Liver (tissue), 9 donors: ENCODE results near the gene RASGRF1. TPM values are rescaled to one million over a fixed set of nuclear protein-coding genes. Genes with fewer than 3 reads are reported as not detected.

Experiments used
- DNase-seq: peaks from one replicate; pipeline ENCODE4 v3.0.0-alpha.2; 2017; ENCODE audit warnings: low spot score
- H3K27ac ChIP-seq, 2 donors: one replicate each; pipeline ENCODE4 v1.7.0; 2013; ENCODE audit warnings: inconsistent platforms in 2 of 2, low read length in 2 of 2, control low read depth in 1 of 2, low read depth in 1 of 2, mild to moderate bottlenecking in 1 of 2
- H3K27me3 ChIP-seq, 4 donors: one replicate each; pipeline versions ENCODE4 v1.6.1 to v1.7.0; 2013; ENCODE audit warnings: low read length in 3 of 4, inconsistent platforms in 1 of 4, mild to moderate bottlenecking in 1 of 4, moderate library complexity in 1 of 4; ENCODE audit not compliant: control insufficient read depth in 4 of 4, insufficient read depth in 4 of 4
- H3K36me3 ChIP-seq, 4 donors: one replicate each; pipeline versions ENCODE4 v1.6.1 to v1.7.0; 2013; ENCODE audit warnings: low read length in 3 of 4, mild to moderate bottlenecking in 3 of 4, low read depth in 1 of 4, moderate library complexity in 1 of 4; ENCODE audit not compliant: control insufficient read depth in 4 of 4, insufficient read depth in 3 of 4
- H3K4me1 ChIP-seq, 4 donors: one replicate each; pipeline versions ENCODE4 v1.6.1 to v1.7.0; 2013; ENCODE audit warnings: low read length in 3 of 4, mild to moderate bottlenecking in 3 of 4, moderate library complexity in 1 of 4; ENCODE audit not compliant: control insufficient read depth in 4 of 4, insufficient read depth in 4 of 4
- H3K4me3 ChIP-seq, 3 donors: one replicate each; pipeline versions ENCODE4 v1.6.1 to v1.7.0; 2013; ENCODE audit warnings: low read length in 3 of 3, control low read depth in 1 of 3, low read depth in 1 of 3, mild to moderate bottlenecking in 1 of 3
- H3K9ac ChIP-seq, 2 donors: one replicate each; pipeline ENCODE4 v1.7.0; 2013; ENCODE audit warnings: low read length in 2 of 2, mild to moderate bottlenecking in 2 of 2, moderate library complexity in 2 of 2, control low read depth in 1 of 2, low read depth in 1 of 2
- H3K9me3 ChIP-seq, 4 donors: one replicate each; pipeline versions ENCODE4 v1.6.1 to v1.7.0; 2013; ENCODE audit warnings: low read length in 3 of 4; ENCODE audit not compliant: control insufficient read depth in 4 of 4
- CTCF ChIP-seq: fragments of 150-350 bp; IDR thresholded peaks from 2 replicates; pipeline ENCODE4 v1.5.1; 2017; ENCODE audit warnings: improper control_type of control experiment, low read depth, low read length; ENCODE audit not compliant: missing input control
- EGR1 ChIP-seq, 2 donors: IDR thresholded peaks; 2 replicates each; pipeline ENCODE4 v1.6.1; 2016 to 2018; ENCODE audit warnings: antibody characterized with exemption in 2 of 2, low read depth in 2 of 2
- FOXA2 ChIP-seq: IDR thresholded peaks from 2 replicates; pipeline ENCODE4 v1.6.1; 2016; ENCODE audit warnings: antibody characterized with exemption
- GABPA ChIP-seq, 2 donors: IDR thresholded peaks in 1 of 2; conservative IDR thresholded peaks in 1 of 2; 2 replicates each; pipeline ENCODE4 v1.6.1; 2016; ENCODE audit warnings: antibody characterized with exemption in 2 of 2, mild to moderate bottlenecking in 1 of 2, moderate library complexity in 1 of 2
- HNF4A ChIP-seq, 2 donors: conservative IDR thresholded peaks; 2 replicates each; pipeline ENCODE4 v1.6.1; 2016; ENCODE audit warnings: antibody characterized with exemption in 2 of 2, mild to moderate bottlenecking in 2 of 2
- HNF4G ChIP-seq: IDR thresholded peaks from 2 replicates; pipeline ENCODE4 v1.6.1; 2016; ENCODE audit warnings: antibody characterized with exemption
- JUND ChIP-seq, 2 donors: IDR thresholded peaks; 2 replicates each; pipeline ENCODE4 v1.6.1; 2016; ENCODE audit warnings: antibody characterized with exemption in 2 of 2
- NR2F2 ChIP-seq: IDR thresholded peaks from 2 replicates; pipeline ENCODE4 v1.6.1; 2016; ENCODE audit warnings: antibody characterized with exemption
- RXRA ChIP-seq, 2 donors: IDR thresholded peaks; 2 replicates each; pipeline ENCODE4 v1.6.1; 2017 to 2018; ENCODE audit warnings: antibody characterized with exemption in 2 of 2, mild to moderate bottlenecking in 1 of 2
- SP1 ChIP-seq: IDR thresholded peaks from 2 replicates; pipeline ENCODE4 v1.6.1; 2018; ENCODE audit warnings: antibody characterized with exemption, mild to moderate bottlenecking
- TAF1 ChIP-seq: conservative IDR thresholded peaks from 2 replicates; pipeline ENCODE4 v1.6.1; 2016; ENCODE audit warnings: antibody characterized with exemption, mild to moderate bottlenecking
- YY1 ChIP-seq: IDR thresholded peaks from 2 replicates; pipeline ENCODE4 v1.6.1; 2016; ENCODE audit warnings: antibody characterized with exemption, mild to moderate bottlenecking
- WGBS: extraction: QIAGEN DNeasy Blood & Tissue Kit; methylation state at CpG from one replicate; pipeline ENCODE4 v1.1.7; 2013; 5-methylcytosine and 5-hydroxymethylcytosine counted together
- polyA plus RNA-seq, 2 donors: library from polyadenylated mRNA; stranded (reverse) in 1 of 2; unstranded in 1 of 2; fragments of 200-250 nt in 1 of 2; fragments of >200 nt in 1 of 2; fragmentation: Nextera tagmentation in 1 of 2; extraction: Ambion mirVana in 1 of 2; gene quantifications; one replicate each; pipeline versions ENCODE4 v1.2.1 to v1.2.3, GENCODE V29; 2013 to 2015
- total RNA-seq, 2 donors: library from RNA; depleted of rRNA; stranded (reverse); fragments of >200 nt; gene quantifications; one replicate each; pipeline ENCODE4 v1.2.3, GENCODE V29; 2014
- TF ChIP-seq, protein P1 (sequence below): IDR thresholded peaks from 2 replicates; pipeline ENCODE4 v1.6.1; 2016; ENCODE audit warnings: antibody characterized with exemption
- TF ChIP-seq, protein P2 (sequence below): IDR thresholded peaks from 2 replicates; pipeline ENCODE4 v1.6.1; 2016; ENCODE audit warnings: antibody characterized with exemption
- donor health status: healthy.
- donor health status: healthy.
- donor health status: healthy.
- donor health status: healthy.
- donor health status: healthy.

Gene RASGRF1
- total and polyA plus RNA-seq, 4 donors = 0.28 TPM; not detected in 3

DNA sequence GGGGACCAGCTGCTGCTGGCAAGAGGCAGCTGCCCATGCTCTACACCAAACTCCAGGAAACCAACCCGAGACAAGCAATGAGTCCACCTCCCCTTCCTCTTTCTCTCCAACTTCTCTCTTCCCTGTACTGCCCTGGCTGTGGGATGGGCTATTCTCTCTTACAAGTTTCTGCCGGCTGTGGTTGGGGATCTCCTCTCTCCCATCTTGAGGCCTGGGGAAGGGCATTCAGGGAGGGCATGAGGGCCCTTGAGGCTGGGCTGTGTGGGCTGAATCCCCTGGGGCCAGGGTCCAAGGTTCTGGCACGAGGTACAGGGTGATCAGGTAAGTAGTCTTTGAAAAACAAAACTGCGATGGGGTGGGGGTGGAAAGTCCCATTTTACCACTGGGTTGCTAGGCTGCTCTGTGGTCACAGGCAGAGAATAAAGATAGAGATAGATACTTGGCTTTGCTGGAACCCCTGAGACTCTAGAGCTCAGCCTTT is 113.4 kb downstream of the RASGRF1 start:
- no peak overlapping the region for H3K27ac ChIP-seq
- H3K4me3 ChIP-seq = no peak overlapping the region
- WGBS = 78% methylated on average over 4 of the region's 4 CpGs
- H3K27me3 ChIP-seq = no peaks in the 10 kb centered on the region
- no peaks in the 10 kb centered on the region for H3K9me3 ChIP-seq
- H3K9ac ChIP-seq = no peak overlapping the region
- DNase-seq = no peak
- no peak for TF ChIP-seq YY1
- no peak for TF ChIP-seq FOXA2
- no peak for TF ChIP-seq TAF1
- TF ChIP-seq, protein P1, sequence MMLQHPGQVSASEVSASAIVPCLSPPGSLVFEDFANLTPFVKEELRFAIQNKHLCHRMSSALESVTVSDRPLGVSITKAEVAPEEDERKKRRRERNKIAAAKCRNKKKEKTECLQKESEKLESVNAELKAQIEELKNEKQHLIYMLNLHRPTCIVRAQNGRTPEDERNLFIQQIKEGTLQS = no peak
- TF ChIP-seq EGR1 (IDR thresholded peaks at IDR 0.05; ENCODE audit: low read depth in 2 of 2) = no peak
- no peak for TF ChIP-seq HNF4A (conservative IDR thresholded peaks at IDR 0.05)
- no peak for TF ChIP-seq CTCF
- TF ChIP-seq, protein P2, sequence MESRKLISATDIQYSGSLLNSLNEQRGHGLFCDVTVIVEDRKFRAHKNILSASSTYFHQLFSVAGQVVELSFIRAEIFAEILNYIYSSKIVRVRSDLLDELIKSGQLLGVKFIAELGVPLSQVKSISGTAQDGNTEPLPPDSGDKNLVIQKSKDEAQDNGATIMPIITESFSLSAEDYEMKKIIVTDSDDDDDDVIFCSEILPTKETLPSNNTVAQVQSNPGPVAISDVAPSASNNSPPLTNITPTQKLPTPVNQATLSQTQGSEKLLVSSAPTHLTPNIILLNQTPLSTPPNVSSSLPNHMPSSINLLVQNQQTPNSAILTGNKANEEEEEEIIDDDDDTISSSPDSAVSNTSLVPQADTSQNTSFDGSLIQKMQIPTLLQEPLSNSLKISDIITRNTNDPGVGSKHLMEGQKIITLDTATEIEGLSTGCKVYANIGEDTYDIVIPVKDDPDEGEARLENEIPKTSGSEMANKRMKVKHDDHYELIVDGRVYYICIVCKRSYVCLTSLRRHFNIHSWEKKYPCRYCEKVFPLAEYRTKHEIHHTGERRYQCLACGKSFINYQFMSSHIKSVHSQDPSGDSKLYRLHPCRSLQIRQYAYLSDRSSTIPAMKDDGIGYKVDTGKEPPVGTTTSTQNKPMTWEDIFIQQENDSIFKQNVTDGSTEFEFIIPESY = no peak
- TF ChIP-seq GABPA (IDR thresholded peaks at IDR 0.05 in 1 of 2, conservative IDR thresholded peaks at IDR 0.05 in 1 of 2) = no peak
- no peak for TF ChIP-seq SP1
- no peak for TF ChIP-seq RXRA (IDR thresholded peaks at IDR 0.05)
- no peak for TF ChIP-seq HNF4G
- no peak for TF ChIP-seq NR2F2
- H3K4me1 ChIP-seq = peaks cover 0 to 6% (median 2%) of the 10 kb centered on the region in 4 donors
- H3K36me3 ChIP-seq = no peaks in the 10 kb centered on the region

DNA sequence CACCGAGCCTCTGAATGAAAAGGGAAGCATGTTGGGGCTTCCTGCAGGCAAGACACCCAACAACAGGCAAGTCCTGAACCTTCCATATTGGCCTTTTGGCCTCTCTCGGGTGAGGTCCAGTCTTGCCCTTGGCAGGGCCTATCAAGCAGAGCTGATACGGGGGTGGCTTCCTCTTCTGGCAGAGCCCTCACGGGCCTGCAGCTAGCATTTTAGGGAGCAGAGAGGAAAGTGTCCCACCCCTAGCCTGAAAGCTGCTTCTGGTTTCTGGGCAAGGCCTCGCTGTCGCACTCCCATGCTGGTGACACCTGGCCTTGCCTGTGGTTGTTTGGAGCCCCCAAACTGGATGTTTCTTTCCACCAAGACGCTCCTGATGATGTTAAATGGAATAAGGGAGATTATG is 113.9 kb downstream of the RASGRF1 start:
- WGBS = 85% methylated on average over 7 of the region's 7 CpGs
- Histone ChIP-seq H3K36me3 (no peaks in the 10 kb centered on the region), H3K9ac (no peak overlapping the region)

DNA sequence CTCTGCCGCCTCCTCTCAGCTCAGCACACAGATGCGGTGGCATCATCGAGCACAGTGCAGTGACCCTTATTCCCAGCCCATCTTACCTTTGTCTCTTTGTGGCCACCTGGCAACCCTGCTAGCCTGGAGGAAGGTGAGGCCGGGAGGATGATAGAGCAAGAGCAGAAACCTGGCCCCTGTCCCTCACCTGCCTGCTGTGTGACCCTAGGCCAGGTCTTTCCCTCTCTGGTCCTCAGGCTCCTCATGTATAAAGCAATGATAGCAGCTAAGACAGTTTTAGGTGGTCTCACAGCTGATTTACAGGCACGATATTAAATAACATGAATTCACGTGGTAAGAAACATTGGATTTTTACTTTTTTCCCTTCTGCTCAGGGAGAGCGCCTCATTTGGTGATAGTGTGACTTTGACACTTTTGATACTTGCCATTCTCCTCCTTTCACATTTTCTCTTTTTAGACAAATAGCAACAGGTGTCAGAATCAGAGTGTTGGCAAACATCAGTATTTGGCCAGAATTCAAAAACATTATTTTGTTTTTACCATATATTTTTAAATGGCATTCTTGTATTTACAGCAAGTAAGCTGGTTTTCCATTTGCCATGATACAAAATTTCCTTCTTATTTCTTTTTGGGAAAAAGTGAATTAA is 116.2 kb downstream of the RASGRF1 start:
- H3K4me3 ChIP-seq = no peak overlapping the region
- WGBS = 98% methylated on average over 7 of the region's 7 CpGs
- no peaks in the 10 kb centered on the region for H3K9me3 ChIP-seq
- DNase-seq = no peak
- no peak overlapping the region for H3K9ac ChIP-seq
- no peak overlapping the region for H3K27ac ChIP-seq
- H3K36me3 ChIP-seq = no peaks in the 10 kb centered on the region
- peaks cover 7 to 16% (median 12%) of the 10 kb centered on the region in 4 donors for H3K4me1 ChIP-seq
- no peaks in the 10 kb centered on the region for H3K27me3 ChIP-seq
- no peak for TF ChIP-seq FOXA2
- no peak for TF ChIP-seq RXRA (IDR thresholded peaks at IDR 0.05)
- TF ChIP-seq JUND (IDR thresholded peaks at IDR 0.05) = no peak
- TF ChIP-seq, protein P2 = no peak
- TF ChIP-seq, protein P1 = no peak
- TF ChIP-seq SP1 = no peak
- no peak for TF ChIP-seq HNF4G
- TF ChIP-seq GABPA (IDR thresholded peaks at IDR 0.05 in 1 of 2, conservative IDR thresholded peaks at IDR 0.05 in 1 of 2) = no peak

More for the DNA sequence above, 113.9 kb downstream of the RASGRF1 start:
- Histone ChIP-seq H3K4me3 (no peak overlapping the region), H3K27me3 (no peaks in the 10 kb centered on the region), H3K9me3 (no peaks in the 10 kb centered on the region), H3K4me1 (peaks cover 0 to 6% (median 2%) of the 10 kb centered on the region in 4 donors), H3K27ac (no peak overlapping the region)
- TF ChIP-seq RXRA (IDR thresholded peaks at IDR 0.05) (no peak), YY1 (no peak)
- no peak for DNase-seq
